ENCODE measurements around the gene CCDC18. TPM values are rescaled to one million over a fixed set of nuclear protein-coding genes. Genes with fewer than 3 reads are reported as not detected.
"Not testable (repeated sequence)": the region's sequence is repeated elsewhere in the genome, so short reads cannot be mapped to it uniquely, and the experiment has no call there.

CCDC18 gene
- total and polyA plus RNA-seq, 4 donors = 2.7 to 8.5 (median 7.2) TPM

DNA sequence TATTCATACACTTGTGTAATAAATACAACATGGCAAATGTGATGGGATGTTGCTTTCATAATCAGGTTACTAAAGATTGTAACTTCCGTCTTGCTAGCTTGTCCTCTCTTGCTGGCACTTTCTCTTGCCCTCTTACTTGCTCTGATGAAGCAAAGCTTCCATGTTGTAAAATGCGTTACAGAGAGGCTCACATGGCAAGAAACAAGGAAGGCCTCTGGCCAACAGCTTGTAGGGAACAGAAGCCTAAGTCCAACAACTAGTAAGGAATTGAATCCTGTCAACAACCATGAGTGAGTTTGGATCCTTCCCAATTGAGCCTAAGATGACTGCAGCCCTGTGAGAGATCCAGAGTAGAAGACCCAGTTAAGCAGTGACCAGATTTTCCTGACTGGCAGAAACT lies 15.7 kb upstream of the CCDC18 start:
- H3K9me3 ChIP-seq (ENCODE audit: control insufficient read depth in 4 of 4, low read length in 3 of 4) = no peaks in the 10 kb centered on the region
- H3K27me3 ChIP-seq (ENCODE audit: control insufficient read depth in 4 of 4, insufficient read depth in 4 of 4, low read length in 3 of 4) = no peaks in the 10 kb centered on the region
- no peak for DNase-seq (ENCODE audit: low spot score)
- H3K27ac ChIP-seq (ENCODE audit: low read depth in 1 of 2, low read length in 2 of 2) = no peak overlapping the region
- H3K36me3 ChIP-seq (ENCODE audit: control insufficient read depth in 4 of 4, insufficient read depth in 3 of 4, low read depth in 1 of 4, low read length in 3 of 4) = peaks cover 0 to 6% (median 3%) of the 10 kb centered on the region in 4 donors
- no peak overlapping the region for H3K4me3 ChIP-seq (ENCODE audit: low read depth in 1 of 3, low read length in 3 of 3)
- no peak overlapping the region for H3K9ac ChIP-seq (ENCODE audit: low read depth in 1 of 2, low read length in 2 of 2)
- TF ChIP-seq GABPA (IDR thresholded peaks at IDR 0.05 in 1 of 2, conservative IDR thresholded peaks at IDR 0.05 in 1 of 2) = no peak
- TF ChIP-seq RXRA (IDR thresholded peaks at IDR 0.05) = no peak
- no peak for TF ChIP-seq SP1 (IDR thresholded peaks at IDR 0.05)
- TF ChIP-seq, protein P1, sequence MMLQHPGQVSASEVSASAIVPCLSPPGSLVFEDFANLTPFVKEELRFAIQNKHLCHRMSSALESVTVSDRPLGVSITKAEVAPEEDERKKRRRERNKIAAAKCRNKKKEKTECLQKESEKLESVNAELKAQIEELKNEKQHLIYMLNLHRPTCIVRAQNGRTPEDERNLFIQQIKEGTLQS (IDR thresholded peaks at IDR 0.05) = no peak
- TF ChIP-seq, protein P2, sequence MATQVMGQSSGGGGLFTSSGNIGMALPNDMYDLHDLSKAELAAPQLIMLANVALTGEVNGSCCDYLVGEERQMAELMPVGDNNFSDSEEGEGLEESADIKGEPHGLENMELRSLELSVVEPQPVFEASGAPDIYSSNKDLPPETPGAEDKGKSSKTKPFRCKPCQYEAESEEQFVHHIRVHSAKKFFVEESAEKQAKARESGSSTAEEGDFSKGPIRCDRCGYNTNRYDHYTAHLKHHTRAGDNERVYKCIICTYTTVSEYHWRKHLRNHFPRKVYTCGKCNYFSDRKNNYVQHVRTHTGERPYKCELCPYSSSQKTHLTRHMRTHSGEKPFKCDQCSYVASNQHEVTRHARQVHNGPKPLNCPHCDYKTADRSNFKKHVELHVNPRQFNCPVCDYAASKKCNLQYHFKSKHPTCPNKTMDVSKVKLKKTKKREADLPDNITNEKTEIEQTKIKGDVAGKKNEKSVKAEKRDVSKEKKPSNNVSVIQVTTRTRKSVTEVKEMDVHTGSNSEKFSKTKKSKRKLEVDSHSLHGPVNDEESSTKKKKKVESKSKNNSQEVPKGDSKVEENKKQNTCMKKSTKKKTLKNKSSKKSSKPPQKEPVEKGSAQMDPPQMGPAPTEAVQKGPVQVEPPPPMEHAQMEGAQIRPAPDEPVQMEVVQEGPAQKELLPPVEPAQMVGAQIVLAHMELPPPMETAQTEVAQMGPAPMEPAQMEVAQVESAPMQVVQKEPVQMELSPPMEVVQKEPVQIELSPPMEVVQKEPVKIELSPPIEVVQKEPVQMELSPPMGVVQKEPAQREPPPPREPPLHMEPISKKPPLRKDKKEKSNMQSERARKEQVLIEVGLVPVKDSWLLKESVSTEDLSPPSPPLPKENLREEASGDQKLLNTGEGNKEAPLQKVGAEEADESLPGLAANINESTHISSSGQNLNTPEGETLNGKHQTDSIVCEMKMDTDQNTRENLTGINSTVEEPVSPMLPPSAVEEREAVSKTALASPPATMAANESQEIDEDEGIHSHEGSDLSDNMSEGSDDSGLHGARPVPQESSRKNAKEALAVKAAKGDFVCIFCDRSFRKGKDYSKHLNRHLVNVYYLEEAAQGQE (IDR thresholded peaks at IDR 0.05) = no peak
- TF ChIP-seq, protein P3, sequence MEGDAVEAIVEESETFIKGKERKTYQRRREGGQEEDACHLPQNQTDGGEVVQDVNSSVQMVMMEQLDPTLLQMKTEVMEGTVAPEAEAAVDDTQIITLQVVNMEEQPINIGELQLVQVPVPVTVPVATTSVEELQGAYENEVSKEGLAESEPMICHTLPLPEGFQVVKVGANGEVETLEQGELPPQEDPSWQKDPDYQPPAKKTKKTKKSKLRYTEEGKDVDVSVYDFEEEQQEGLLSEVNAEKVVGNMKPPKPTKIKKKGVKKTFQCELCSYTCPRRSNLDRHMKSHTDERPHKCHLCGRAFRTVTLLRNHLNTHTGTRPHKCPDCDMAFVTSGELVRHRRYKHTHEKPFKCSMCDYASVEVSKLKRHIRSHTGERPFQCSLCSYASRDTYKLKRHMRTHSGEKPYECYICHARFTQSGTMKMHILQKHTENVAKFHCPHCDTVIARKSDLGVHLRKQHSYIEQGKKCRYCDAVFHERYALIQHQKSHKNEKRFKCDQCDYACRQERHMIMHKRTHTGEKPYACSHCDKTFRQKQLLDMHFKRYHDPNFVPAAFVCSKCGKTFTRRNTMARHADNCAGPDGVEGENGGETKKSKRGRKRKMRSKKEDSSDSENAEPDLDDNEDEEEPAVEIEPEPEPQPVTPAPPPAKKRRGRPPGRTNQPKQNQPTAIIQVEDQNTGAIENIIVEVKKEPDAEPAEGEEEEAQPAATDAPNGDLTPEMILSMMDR (IDR thresholded peaks at IDR 0.05; ENCODE audit: low read depth, low read length, missing input control) = no peak
- TF ChIP-seq FOXA1 (IDR thresholded peaks at IDR 0.05) = no peak
- 86% methylated on average over 2 of the region's 2 CpGs for WGBS
- peaks cover 0 to 6% (median 2%) of the 10 kb centered on the region in 4 donors for H3K4me1 ChIP-seq (ENCODE audit: control insufficient read depth in 4 of 4, insufficient read depth in 4 of 4, low read length in 3 of 4)

DNA sequence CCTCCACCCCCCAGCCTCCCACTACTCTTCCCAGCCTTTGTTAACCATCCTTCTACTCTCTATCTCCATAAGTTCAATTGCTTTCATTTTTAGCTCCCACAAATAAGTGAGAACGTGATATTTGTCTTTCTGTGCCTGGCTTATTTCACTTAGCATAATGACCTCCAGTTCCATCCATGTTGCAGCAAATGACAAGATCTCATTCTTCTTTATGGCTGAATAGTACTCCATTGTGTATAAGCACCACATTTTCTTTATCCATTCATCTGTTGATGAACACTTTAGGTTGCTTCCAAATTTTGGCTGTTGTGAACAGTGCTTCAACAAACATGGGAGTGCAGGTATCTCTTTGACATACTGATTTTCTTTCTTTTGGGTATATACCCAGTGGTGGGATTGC lies 14.6 kb upstream of the CCDC18 start:
- not testable (repeated sequence) for H3K9ac ChIP-seq (ENCODE audit: low read depth in 1 of 2, low read length in 2 of 2); H3K27me3 ChIP-seq (ENCODE audit: control insufficient read depth in 4 of 4, insufficient read depth in 4 of 4, low read length in 3 of 4); H3K27ac ChIP-seq (ENCODE audit: low read depth in 1 of 2, low read length in 2 of 2); H3K9me3 ChIP-seq (ENCODE audit: control insufficient read depth in 4 of 4, low read length in 3 of 4); H3K36me3 ChIP-seq (ENCODE audit: control insufficient read depth in 4 of 4, insufficient read depth in 3 of 4, low read depth in 1 of 4, low read length in 3 of 4); H3K4me1 ChIP-seq (ENCODE audit: control insufficient read depth in 4 of 4, insufficient read depth in 4 of 4, low read length in 3 of 4); DNase-seq (ENCODE audit: low spot score); H3K4me3 ChIP-seq (ENCODE audit: low read depth in 1 of 3, low read length in 3 of 3)
- 97% methylated on average over 1 of the region's 1 CpG for WGBS

DNA sequence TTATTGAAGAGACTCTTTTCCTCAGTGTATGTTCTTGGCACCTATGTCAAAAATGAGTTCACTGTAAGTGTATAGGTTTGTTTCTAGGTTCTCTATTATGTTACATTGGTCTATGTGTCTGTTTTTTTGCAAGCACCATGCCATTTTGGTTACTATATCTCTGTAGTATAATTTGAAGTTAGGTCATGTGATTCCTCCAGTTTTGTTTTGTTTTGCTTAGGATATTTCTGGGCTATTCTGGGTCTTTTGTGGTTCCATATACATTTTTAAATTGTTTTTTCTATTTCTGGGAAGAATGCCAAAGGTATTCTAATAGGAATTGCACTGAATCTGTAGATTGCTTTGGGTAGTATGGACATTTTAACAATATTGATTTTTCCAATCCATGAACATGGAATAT lies 13.5 kb upstream of the CCDC18 start:
- H3K9ac ChIP-seq (ENCODE audit: low read depth in 1 of 2, low read length in 2 of 2) = no peak overlapping the region
- peaks cover 4 to 10% (median 7%) of the 10 kb centered on the region in 4 donors for H3K4me1 ChIP-seq (ENCODE audit: control insufficient read depth in 4 of 4, insufficient read depth in 4 of 4, low read length in 3 of 4)
- no peaks in the 10 kb centered on the region for H3K9me3 ChIP-seq (ENCODE audit: control insufficient read depth in 4 of 4, low read length in 3 of 4)
- no peaks in the 10 kb centered on the region for H3K27me3 ChIP-seq (ENCODE audit: control insufficient read depth in 4 of 4, insufficient read depth in 4 of 4, low read length in 3 of 4)
- no peak overlapping the region for H3K27ac ChIP-seq (ENCODE audit: low read depth in 1 of 2, low read length in 2 of 2)
- no peak for TF ChIP-seq HNF4G (IDR thresholded peaks at IDR 0.05)
- TF ChIP-seq JUND (IDR thresholded peaks at IDR 0.05) = no peak
- TF ChIP-seq, protein P1 (IDR thresholded peaks at IDR 0.05) = no peak
- no peak for TF ChIP-seq RAD21 (IDR thresholded peaks at IDR 0.05)
- TF ChIP-seq NR2F2 (IDR thresholded peaks at IDR 0.05) = no peak
- no peak for TF ChIP-seq RXRA (IDR thresholded peaks at IDR 0.05)
- no peak for TF ChIP-seq SP1 (IDR thresholded peaks at IDR 0.05)
- TF ChIP-seq, protein P4, sequence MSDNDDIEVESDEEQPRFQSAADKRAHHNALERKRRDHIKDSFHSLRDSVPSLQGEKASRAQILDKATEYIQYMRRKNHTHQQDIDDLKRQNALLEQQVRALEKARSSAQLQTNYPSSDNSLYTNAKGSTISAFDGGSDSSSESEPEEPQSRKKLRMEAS (IDR thresholded peaks at IDR 0.05) = no peak
- TF ChIP-seq, protein P2 (IDR thresholded peaks at IDR 0.05) = no peak
- TF ChIP-seq EGR1 (IDR thresholded peaks at IDR 0.05; ENCODE audit: low read depth in 2 of 2) = no peak
- TF ChIP-seq FOXA1 (IDR thresholded peaks at IDR 0.05) = no peak
- H3K4me3 ChIP-seq (ENCODE audit: low read depth in 1 of 3, low read length in 3 of 3) = no peak overlapping the region
- H3K36me3 ChIP-seq (ENCODE audit: control insufficient read depth in 4 of 4, insufficient read depth in 3 of 4, low read depth in 1 of 4, low read length in 3 of 4) = peaks cover 0 to 6% (median 0%) of the 10 kb centered on the region in 4 donors
- DNase-seq (ENCODE audit: low spot score) = no peak

DNA sequence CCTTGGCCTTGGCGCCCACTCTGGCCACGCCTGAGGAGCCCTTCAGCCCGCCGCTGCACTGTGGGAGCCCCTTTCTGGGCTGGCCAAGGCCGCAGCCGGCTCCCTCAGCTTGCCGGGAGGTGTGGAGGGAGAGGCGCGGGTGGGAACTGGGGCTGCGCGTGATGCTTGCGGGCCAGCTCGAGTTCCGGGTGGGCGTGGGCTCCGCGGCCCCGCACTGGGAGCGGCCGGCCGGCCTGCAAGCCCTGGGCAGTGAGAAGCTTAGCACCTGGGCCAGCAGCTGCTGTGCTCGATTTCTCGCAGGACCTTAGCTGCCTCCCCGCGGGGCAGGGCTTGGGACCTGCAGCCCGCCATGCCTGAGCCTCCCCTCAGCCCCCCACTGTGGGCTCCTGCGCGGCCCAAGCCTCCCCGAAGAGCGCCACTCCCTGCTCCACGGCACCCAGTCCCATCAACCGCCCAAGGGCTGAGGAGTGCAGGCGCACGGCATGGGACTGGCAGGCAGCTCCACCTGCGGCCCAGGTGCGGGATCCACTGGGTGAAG lies 10.3 kb upstream of the CCDC18 start:
- not testable (repeated sequence) for H3K9me3 ChIP-seq (ENCODE audit: control insufficient read depth in 4 of 4, low read length in 3 of 4); H3K27ac ChIP-seq (ENCODE audit: low read depth in 1 of 2, low read length in 2 of 2); H3K36me3 ChIP-seq (ENCODE audit: control insufficient read depth in 4 of 4, insufficient read depth in 3 of 4, low read depth in 1 of 4, low read length in 3 of 4); H3K27me3 ChIP-seq (ENCODE audit: control insufficient read depth in 4 of 4, insufficient read depth in 4 of 4, low read length in 3 of 4); DNase-seq (ENCODE audit: low spot score); H3K4me3 ChIP-seq (ENCODE audit: low read depth in 1 of 3, low read length in 3 of 3); H3K9ac ChIP-seq (ENCODE audit: low read depth in 1 of 2, low read length in 2 of 2)
- 97% methylated on average over 36 of the region's 36 CpGs for WGBS
- peaks cover 8 to 16% (median 11%) of the 10 kb centered on the region in 4 donors for H3K4me1 ChIP-seq (ENCODE audit: control insufficient read depth in 4 of 4, insufficient read depth in 4 of 4, low read length in 3 of 4)
